ENCODE data around the gene SAP30L.
A peak's percentile ranks its signal among the peaks of the same experiment; 100 is the strongest.

Gene SAP30L

GRCh38 chr5:154444556-154445421 lies 1.0 kb upstream of the SAP30L start:
- no peak for TF ChIP-seq CREB1 (IDR thresholded peaks at IDR 0.05; ENCODE audit: low read depth)
- 0 out of 2 replicates have a peak, but pooled peaks have one; percentile 44 for TF ChIP-seq ZBTB7A (IDR thresholded peaks at IDR 0.05; ENCODE audit: low read depth)

- no peak for TF ChIP-seq RAD21 (IDR thresholded peaks at IDR 0.05; ENCODE audit: low read depth)
- peak; percentile 82; the same call in 1 of the 2 replicates for TF ChIP-seq ZBTB7A (IDR thresholded peaks at IDR 0.05; ENCODE audit: low read depth)
- no peak for TF ChIP-seq TCF12 (IDR thresholded peaks at IDR 0.05; ENCODE audit: low read depth)
- TF ChIP-seq USF1 (IDR thresholded peaks at IDR 0.05): no peak
- TF ChIP-seq FOXM1 (IDR thresholded peaks at IDR 0.05; ENCODE audit: borderline replicate concordance, low read depth): no peak
- 0 out of 2 replicates have a peak, but pooled peaks have one; percentile 9 for TF ChIP-seq MAX (IDR thresholded peaks at IDR 0.05)
- TF ChIP-seq YY1 (IDR thresholded peaks at IDR 0.05; ENCODE audit: low read depth): no peak
Observed at GRCh38 chr5:154446195-154447088, 645 bp downstream of the SAP30L start.

- no peak for TF ChIP-seq ZBTB7A (IDR thresholded peaks at IDR 0.05; ENCODE audit: low read depth)
- TF ChIP-seq RAD21 (IDR thresholded peaks at IDR 0.05; ENCODE audit: low read depth): no peak
- no peak for TF ChIP-seq MAX (IDR thresholded peaks at IDR 0.05)
- TF ChIP-seq CREB1 (IDR thresholded peaks at IDR 0.05; ENCODE audit: low read depth): no peak
- TF ChIP-seq YY1 (IDR thresholded peaks at IDR 0.05; ENCODE audit: low read depth): no peak
- TF ChIP-seq EP300 (IDR thresholded peaks at IDR 0.05; ENCODE audit: borderline replicate concordance): no peak
- no peak for TF ChIP-seq TAF1 (IDR thresholded peaks at IDR 0.05; ENCODE audit: low read depth)
- TF ChIP-seq FOXM1 (IDR thresholded peaks at IDR 0.05; ENCODE audit: borderline replicate concordance, low read depth): no peak
- TF ChIP-seq NFIC (IDR thresholded peaks at IDR 0.05): no peak
Observed at GRCh38 chr5:154447089-154447725, 1.4 kb downstream of the SAP30L start.

GRCh38 chr5:154449786-154450185 lies 4.0 kb downstream of the SAP30L start:
- no peak for TF ChIP-seq TEAD4 (IDR thresholded peaks at IDR 0.05)
- TF ChIP-seq REST (IDR thresholded peaks at IDR 0.05; ENCODE audit: low read depth): no peak
- TF ChIP-seq ZBTB7A (IDR thresholded peaks at IDR 0.05; ENCODE audit: low read depth): no peak
- TF ChIP-seq NFIC (IDR thresholded peaks at IDR 0.05): no peak
- no peak for TF ChIP-seq EP300 (IDR thresholded peaks at IDR 0.05; ENCODE audit: borderline replicate concordance)
- no peak for TF ChIP-seq TCF12 (IDR thresholded peaks at IDR 0.05; ENCODE audit: low read depth)
- no peak for TF ChIP-seq FOXM1 (IDR thresholded peaks at IDR 0.05; ENCODE audit: borderline replicate concordance, low read depth)
- TF ChIP-seq CREB1 (IDR thresholded peaks at IDR 0.05; ENCODE audit: low read depth): no peak
- TF ChIP-seq EGR1 (IDR thresholded peaks at IDR 0.05): no peak
- no peak for TF ChIP-seq MAX (IDR thresholded peaks at IDR 0.05)
- no peak for TF ChIP-seq USF1 (IDR thresholded peaks at IDR 0.05)
- no peak for TF ChIP-seq RAD21 (IDR thresholded peaks at IDR 0.05; ENCODE audit: low read depth)

- TF ChIP-seq USF1 (IDR thresholded peaks at IDR 0.05) (no peak), ZBTB7A (IDR thresholded peaks at IDR 0.05; ENCODE audit: low read depth) (no peak), TAF1 (IDR thresholded peaks at IDR 0.05; ENCODE audit: low read depth) (no peak), EGR1 (IDR thresholded peaks at IDR 0.05) (no peak), MAX (IDR thresholded peaks at IDR 0.05) (no peak)
Observed at GRCh38 chr5:154451957-154452356, 6.2 kb downstream of the SAP30L start.

- no peak for TF ChIP-seq REST (IDR thresholded peaks at IDR 0.05; ENCODE audit: low read depth)
- TF ChIP-seq USF1 (IDR thresholded peaks at IDR 0.05): no peak
- no peak for TF ChIP-seq ZBTB7A (IDR thresholded peaks at IDR 0.05; ENCODE audit: low read depth)
- TF ChIP-seq EP300 (IDR thresholded peaks at IDR 0.05; ENCODE audit: borderline replicate concordance): no peak
- TF ChIP-seq TCF12 (IDR thresholded peaks at IDR 0.05; ENCODE audit: low read depth): no peak
- no peak for TF ChIP-seq FOXM1 (IDR thresholded peaks at IDR 0.05; ENCODE audit: borderline replicate concordance, low read depth)
- TF ChIP-seq YY1 (IDR thresholded peaks at IDR 0.05; ENCODE audit: low read depth): no peak
- no peak for TF ChIP-seq CREB1 (IDR thresholded peaks at IDR 0.05; ENCODE audit: low read depth)
- no peak for TF ChIP-seq EGR1 (IDR thresholded peaks at IDR 0.05)
- no peak for TF ChIP-seq RAD21 (IDR thresholded peaks at IDR 0.05; ENCODE audit: low read depth)
Observed at GRCh38 chr5:154455585-154455984, 9.8 kb downstream of the SAP30L start.

Data from Ishikawa (cell line).